ENCODE measurements around the gene IFFO2. TPM values are rescaled to one million over a fixed set of nuclear protein-coding genes. Genes with fewer than 3 reads are reported as not detected.

Gene IFFO2
- total and polyA plus RNA-seq, 2 of the 13 experiments (the other 11 are each of a cell fraction or from before 2014, with no cell fraction given) = 7.3 to 16.7 TPM

- peak; percentile 36; the same call in 1 of the 2 replicates for TF ChIP-seq ZNF574 (CRISPR knock-in tag; IDR thresholded peaks at IDR 0.05)
- TF ChIP-seq GPN1 (CRISPR knock-in tag; IDR thresholded peaks at IDR 0.05; ENCODE audit: borderline replicate concordance) = no peak
- TF ChIP-seq MEF2D (CRISPR knock-in tag; IDR thresholded peaks at IDR 0.05) = no peak
- TF ChIP-seq KAT7 (CRISPR knock-in tag; IDR thresholded peaks at IDR 0.05; ENCODE audit: borderline replicate concordance) = no peak
- TF ChIP-seq ZNF704 (CRISPR knock-in tag; IDR thresholded peaks at IDR 0.05; ENCODE audit: borderline replicate concordance) = no peak
- TF ChIP-seq SUZ12 (IDR thresholded peaks at IDR 0.05; ENCODE audit: low read depth, low read length) = no peak
- peak; percentile 52 for TF ChIP-seq KLF6 (CRISPR knock-in tag; IDR thresholded peaks at IDR 0.05)
- peak; percentile 32; the same call in 1 of the 2 replicates for TF ChIP-seq NFKB2 (CRISPR knock-in tag; IDR thresholded peaks at IDR 0.05; ENCODE audit: borderline replicate concordance)
- no peak for TF ChIP-seq ZNF607 (CRISPR knock-in tag; IDR thresholded peaks at IDR 0.05; ENCODE audit: borderline replicate concordance)
- no peak for TF ChIP-seq ZNF598 (CRISPR knock-in tag; IDR thresholded peaks at IDR 0.05; ENCODE audit: borderline replicate concordance)
- no peak for TF ChIP-seq NPAS2 (CRISPR knock-in tag; IDR thresholded peaks at IDR 0.05; ENCODE audit: borderline replicate concordance)
- peak; percentile 49; the same call in 1 of the 2 replicates for TF ChIP-seq ATF7-NPFF (CRISPR knock-in tag; IDR thresholded peaks at IDR 0.05; ENCODE audit: low read depth)
- TF ChIP-seq IRF9 (CRISPR knock-in tag; IDR thresholded peaks at IDR 0.05; ENCODE audit: borderline replicate concordance) = peak; percentile 25; the same call in 1 of the 2 replicates
- no peak for TF ChIP-seq ZNF564 (CRISPR knock-in tag; IDR thresholded peaks at IDR 0.05)
- no peak for TF ChIP-seq KDM4B (CRISPR knock-in tag; IDR thresholded peaks at IDR 0.05)
- TF ChIP-seq KLF15 (CRISPR knock-in tag; IDR thresholded peaks at IDR 0.05; ENCODE audit: borderline replicate concordance) = no peak
- TF ChIP-seq ZNF33B (CRISPR knock-in tag; IDR thresholded peaks at IDR 0.05) = no peak
- no peak for TF ChIP-seq ZNF263 (CRISPR knock-in tag; IDR thresholded peaks at IDR 0.05)
- no peak for TF ChIP-seq ZNF609 (CRISPR knock-in tag; IDR thresholded peaks at IDR 0.05; ENCODE audit: borderline replicate concordance)
Observed at GRCh38 chr1:18956193-18957135, at the start of gene IFFO2 (continued).
